Eye (tissue), 1 donor: ENCODE data around the gene GOLGA7B.

Experiments
- DNase-seq: peaks from one replicate; pipeline ENCODE4 v3.0.0-alpha.2; 2015

GOLGA7B gene

GRCh38 chr10:97896756-97897358, 47.2 kb downstream of the GOLGA7B start:
- no peak for DNase-seq

GRCh38 chr10:97898429-97898828, 48.8 kb downstream of the GOLGA7B start:
- DNase-seq = no peak

GRCh38 chr10:97901381-97901780, 51.7 kb downstream of the GOLGA7B start:
- DNase-seq = no peak

GRCh38 chr10:97903128-97904017, 53.7 kb downstream of the GOLGA7B start:
- peak; percentile 41 for DNase-seq

- DNase-seq = no peak
Measured at GRCh38 chr10:97904018-97904381, 54.4 kb downstream of the GOLGA7B start.

GRCh38 chr10:97904576-97904975, 54.9 kb downstream of the GOLGA7B start:
- DNase-seq = no peak

- DNase-seq = no peak
Measured at GRCh38 chr10:97905276-97905675, 55.6 kb downstream of the GOLGA7B start.

GRCh38 chr10:97907211-97907610, 57.6 kb downstream of the GOLGA7B start:
- no peak for DNase-seq

- no peak for DNase-seq
Measured at GRCh38 chr10:97907830-97908229, 58.2 kb downstream of the GOLGA7B start.

- no peak for DNase-seq
Measured at GRCh38 chr10:97910661-97911060, 61.0 kb downstream of the GOLGA7B start.

GRCh38 chr10:97911217-97911616, 61.6 kb downstream of the GOLGA7B start:
- no peak for DNase-seq

GRCh38 chr10:97913193-97913592, 63.5 kb downstream of the GOLGA7B start:
- DNase-seq = no peak

- no peak for DNase-seq
Measured at GRCh38 chr10:97913614-97914013, 64.0 kb downstream of the GOLGA7B start.

GRCh38 chr10:97914171-97914836, 64.7 kb downstream of the GOLGA7B start:
- no peak for DNase-seq

GRCh38 chr10:97914837-97915211, 65.2 kb downstream of the GOLGA7B start:
- DNase-seq = peak; percentile 90

GRCh38 chr10:97915346-97916131, 65.9 kb downstream of the GOLGA7B start:
- no peak for DNase-seq

- DNase-seq = no peak
Measured at GRCh38 chr10:97916586-97916985, 66.9 kb downstream of the GOLGA7B start.

- no peak for DNase-seq
Measured at GRCh38 chr10:97919012-97919411, 69.4 kb downstream of the GOLGA7B start.

GRCh38 chr10:97920865-97921264, 71.2 kb downstream of the GOLGA7B start:
- DNase-seq = no peak
